GM18951 (cell line): ENCODE data around the gene C2CD2.

Experiments used
- POLR2A ChIP-seq: IDR thresholded peaks from 4 replicates; pipeline ENCODE4 v1.6.1; 2011; ENCODE audit warnings: mild to moderate bottlenecking; ENCODE audit not compliant: insufficient read length, insufficient read depth; ENCODE audit errors: extremely low read depth
- in situ Hi-C: fragments of 300-500 bp; cut with MboI; formaldehyde crosslinking; loops from one replicate; pipeline ENCODE4 v1.12.0; 2022; ENCODE audit warnings: low sequenced_read_pairs, mixed read lengths, inconsistent platforms; ENCODE audit not compliant: unreplicated experiment

Gene C2CD2

GRCh38 chr21:41926117-41926806, 27.6 kb downstream of the C2CD2 start:
- peak; percentile 43 for TF ChIP-seq POLR2A
- in situ Hi-C loops = no loop called here

GRCh38 chr21:41925767-41926116, 28.1 kb downstream of the C2CD2 start:
- no peak for TF ChIP-seq POLR2A
- in situ Hi-C loops = no loop called here

- TF ChIP-seq POLR2A = no peak
- in situ Hi-C loops = no loop called here
Measured at GRCh38 chr21:41924368-41924754, 29.5 kb downstream of the C2CD2 start.

- no peak for TF ChIP-seq POLR2A
Measured at GRCh38 chr21:41923631-41924367, 30.0 kb downstream of the C2CD2 start.

GRCh38 chr21:41923186-41923585, 30.6 kb downstream of the C2CD2 start:
- in situ Hi-C loops = no loop called here

More at GRCh38 chr21:41923631-41924367, 30.0 kb downstream of the C2CD2 start:
- in situ Hi-C loops = no loop called here

GRCh38 chr21:41921021-41921420, 32.8 kb downstream of the C2CD2 start:
- in situ Hi-C loops = no loop called here

More at GRCh38 chr21:41923186-41923585, 30.6 kb downstream of the C2CD2 start:
- no peak for TF ChIP-seq POLR2A

GRCh38 chr21:41920476-41920875, 33.3 kb downstream of the C2CD2 start:
- TF ChIP-seq POLR2A = no peak
- in situ Hi-C loops = no loop called here

More at GRCh38 chr21:41921021-41921420, 32.8 kb downstream of the C2CD2 start:
- TF ChIP-seq POLR2A = no peak

- no peak for TF ChIP-seq POLR2A
- in situ Hi-C loops = no loop called here
Measured at GRCh38 chr21:41919666-41920398, 34.0 kb downstream of the C2CD2 start.

- in situ Hi-C loops = no loop called here
Measured at GRCh38 chr21:41918561-41919358, 35.1 kb downstream of the C2CD2 start.

GRCh38 chr21:41917531-41917930, 36.3 kb downstream of the C2CD2 start:
- in situ Hi-C loops = no loop called here
- no peak for TF ChIP-seq POLR2A

More at GRCh38 chr21:41918561-41919358, 35.1 kb downstream of the C2CD2 start:
- no peak for TF ChIP-seq POLR2A

GRCh38 chr21:41916888-41917433, 36.9 kb downstream of the C2CD2 start:
- TF ChIP-seq POLR2A = no peak
- in situ Hi-C loops = no loop called here

GRCh38 chr21:41914965-41915364, 38.9 kb downstream of the C2CD2 start:
- in situ Hi-C loops = no loop called here
- no peak for TF ChIP-seq POLR2A

- in situ Hi-C loops = no loop called here
- no peak for TF ChIP-seq POLR2A
Measured at GRCh38 chr21:41914358-41914757, 39.5 kb downstream of the C2CD2 start.

- in situ Hi-C loops = no loop called here
- TF ChIP-seq POLR2A = no peak
Measured at GRCh38 chr21:41913230-41913629, 40.6 kb downstream of the C2CD2 start.
